CD14-positive monocyte (primary cell): ENCODE data around the gene ST3GAL3. TPM values are rescaled to one million over a fixed set of nuclear protein-coding genes. Genes with fewer than 3 reads are reported as not detected.

Experiments
- DNase-seq, 3 donors: peaks; one replicate each; pipeline ENCODE4 v3.0.0-alpha.2; 2011 to 2022
- H2AFZ ChIP-seq: 2 replicates; pipeline ENCODE4 v1.6.0; 2012; ENCODE audit warnings: mild to moderate bottlenecking, low read depth, low read length, inconsistent platforms; ENCODE audit not compliant: insufficient read depth, poor library complexity, severe bottlenecking
- H3K27ac ChIP-seq, 2 donors: 1 replicate in 1 of 2; 2 replicates in 1 of 2; pipeline ENCODE4 v1.5.1; 2012 to 2013; ENCODE audit warnings: low read length in 2 of 2, control low read depth in 1 of 2, inconsistent platforms in 1 of 2, low read depth in 1 of 2, mild to moderate bottlenecking in 1 of 2
- H3K27me3 ChIP-seq, 2 donors: one replicate each; pipeline versions ENCODE4 v1.6.0 to v1.6.1; 2011 to 2013; ENCODE audit warnings: low read length in 2 of 2; ENCODE audit not compliant: control insufficient read depth in 2 of 2, insufficient read depth in 2 of 2
- H3K36me3 ChIP-seq, 2 donors: replicated peaks in 1 of 2; 1 replicate in 1 of 2; 2 replicates in 1 of 2; pipeline versions ENCODE4 v1.5.1 to v1.6.1; 2012 to 2013; ENCODE audit warnings: low read length in 2 of 2, control low read depth in 1 of 2, inconsistent platforms in 1 of 2, mild to moderate bottlenecking in 1 of 2; ENCODE audit not compliant: insufficient read depth in 2 of 2, control insufficient read depth in 1 of 2
- H3K4me1 ChIP-seq, 2 donors: 1 replicate in 1 of 2; 2 replicates in 1 of 2; pipeline versions ENCODE4 v1.5.1 to v1.6.1; 2012 to 2013; ENCODE audit warnings: low read length in 2 of 2, control low read depth in 1 of 2, inconsistent platforms in 1 of 2, mild to moderate bottlenecking in 1 of 2, moderate library complexity in 1 of 2; ENCODE audit not compliant: insufficient read depth in 2 of 2, control insufficient read depth in 1 of 2
- H3K4me2 ChIP-seq: replicated peaks from 2 replicates; pipeline ENCODE3; 2012; ENCODE audit warnings: low read length, moderate library complexity, mild to moderate bottlenecking; ENCODE audit not compliant: poor library complexity, severe bottlenecking; ENCODE audit errors: extremely low read depth
- H3K4me3 ChIP-seq, 3 experiments: fragments of 200-600 bp in 1 of 3; sonication (generic) in 1 of 3; replicated peaks in 1 of 3; 1 replicate in 2 of 3; 2 replicates in 1 of 3; pipeline ENCODE4 v1.5.1; 2011 to 2013; ENCODE audit warnings: low read length in 3 of 3, mild to moderate bottlenecking in 3 of 3, control low read depth in 2 of 3, low read depth in 2 of 3, inconsistent platforms in 1 of 3, moderate library complexity in 1 of 3
- H3K79me2 ChIP-seq: 2 replicates; pipeline ENCODE4 v1.6.0; 2012; ENCODE audit warnings: mild to moderate bottlenecking, control low read depth, inconsistent platforms, low read length, moderate library complexity; ENCODE audit not compliant: insufficient read depth
- H3K9ac ChIP-seq: 2 replicates; pipeline ENCODE4 v1.6.0; 2017; ENCODE audit warnings: low read length, mild to moderate bottlenecking; ENCODE audit not compliant: insufficient read depth, poor library complexity, severe bottlenecking
- H3K9me3 ChIP-seq, 2 donors: replicated peaks in 1 of 2; 1 replicate in 1 of 2; 2 replicates in 1 of 2; pipeline versions ENCODE4 v1.5.1 to v1.6.1; 2012 to 2013; ENCODE audit warnings: low read length in 2 of 2, control low read depth in 1 of 2; ENCODE audit not compliant: control insufficient read depth in 1 of 2, insufficient read depth in 1 of 2
- H4K20me1 ChIP-seq: 2 replicates; pipeline ENCODE4 v1.6.0; 2012; ENCODE audit warnings: mild to moderate bottlenecking, low read length, control low read depth, moderate library complexity; ENCODE audit not compliant: insufficient read depth
- H3K27ac Mint-ChIP-seq, 7 donors: one replicate each; pipeline ENCODE4 v1.8.0; 2020; ENCODE audit warnings: mild to moderate bottlenecking in 7 of 7, mixed read lengths in 7 of 7, moderate library complexity in 6 of 7, inconsistent platforms in 2 of 7
- H3K27me3 Mint-ChIP-seq, 3 donors: one replicate each; pipeline ENCODE4 v1.8.0; 2021 to 2022; ENCODE audit warnings: low read depth in 3 of 3, mild to moderate bottlenecking in 3 of 3, mixed read lengths in 3 of 3, moderate library complexity in 3 of 3, inconsistent platforms in 1 of 3
- H3K36me3 Mint-ChIP-seq, 2 donors: one replicate each; pipeline ENCODE4 v1.8.0; 2020; ENCODE audit warnings: mixed read lengths in 2 of 2, inconsistent platforms in 1 of 2, mild to moderate bottlenecking in 1 of 2
- H3K4me1 Mint-ChIP-seq: one replicate; pipeline ENCODE4 v1.8.0; 2020; ENCODE audit warnings: mild to moderate bottlenecking, mixed read lengths
- H3K4me3 Mint-ChIP-seq, 2 donors: one replicate each; pipeline ENCODE4 v1.8.0; 2020; ENCODE audit warnings: mild to moderate bottlenecking in 2 of 2, mixed read lengths in 2 of 2, moderate library complexity in 1 of 2
- H3K9me3 Mint-ChIP-seq, 7 donors: one replicate each; pipeline ENCODE4 v1.8.0; 2020 to 2022; ENCODE audit warnings: mixed read lengths in 7 of 7, mild to moderate bottlenecking in 6 of 7, moderate library complexity in 6 of 7, inconsistent platforms in 2 of 7
- CTCF ChIP-seq: fragments of 200-600 bp; IDR thresholded peaks from one replicate; pipeline ENCODE4 v1.8.0; 2022; ENCODE audit warnings: antibody characterized with exemption, mild to moderate bottlenecking
- WGBS: methylation state at CpG from one replicate; pipeline ENCODE4 v1.1.5; 2013; ENCODE audit warnings: missing lambda C conversion rate; ENCODE audit not compliant: insufficient coverage; 5-methylcytosine and 5-hydroxymethylcytosine counted together
- intact Hi-C, 2 donors: fragments of 100-400 bp; cut with micrococcal nuclease; formaldehyde crosslinking; loops; one replicate each; pipeline versions ENCODE4 v1.15.0 to v1.15.1; 2023
- polyA plus RNA-seq, 3 donors: library from polyadenylated mRNA; depleted of rRNA in 1 of 3; unstranded in 2 of 3; stranded (reverse) in 1 of 3; fragments of 300-500 nt in 2 of 3; fragments of >200 nt in 1 of 3; fragmentation: Illumina TruSeq in 2 of 3; gene quantifications; 1 replicate in 2 of 3; 2 replicates in 1 of 3; pipeline ENCODE4 v1.2.3, GENCODE V29; 2012 to 2021

ST3GAL3 gene
- polyA plus RNA-seq, 3 donors, result 1.6 to 4.5 (median 2.1) TPM

- Mint-ChIP-seq H3K36me3 (peaks cover 0 to 3% of the 10 kb centered on the region in 2 donors), H3K27ac (no peak overlapping the region), H3K4me3 (no peak overlapping the region), H3K9me3 (no peaks in the 10 kb centered on the region), H3K4me1 (peaks cover 4% of the 10 kb centered on the region), H3K27me3 (peaks cover 0 to 2% (median 2%) of the 10 kb centered on the region in 3 donors)
- no peak overlapping the region for H3K9ac ChIP-seq
- TF ChIP-seq CTCF, result no peak
- no peak overlapping the region for H3K4me2 ChIP-seq
- 90% methylated on average over 4 of the region's 4 CpGs for WGBS
- no peaks in the 10 kb centered on the region for H3K9me3 ChIP-seq
- H4K20me1 ChIP-seq, result no peaks in the 10 kb centered on the region
- no peaks in the 10 kb centered on the region for H3K79me2 ChIP-seq
- H3K4me1 ChIP-seq, result peaks cover 0 to 4% of the 10 kb centered on the region in 2 donors
- H3K4me3 ChIP-seq, result no peak overlapping the region
- intact Hi-C loops, result loop anchor here in 1 of 2 donors (10.0 kb wide), 1 partner anchor 104 kb away; no protein-coding TSS in a partner anchor
- H3K36me3 ChIP-seq, result peaks cover 2 to 6% of the 10 kb centered on the region in 2 donors
- H3K27ac ChIP-seq, result no peak overlapping the region
- no peaks in the 10 kb centered on the region for H3K27me3 ChIP-seq
- DNase-seq, result no peak
- no peak overlapping the region for H2AFZ ChIP-seq
These were observed 171.5 kb downstream of the ST3GAL3 start for GRCh38 chr1:43878854-43879253.

- intact Hi-C loops, result loop anchor here in 1 of 2 donors (10.0 kb wide), 1 partner anchor 105 kb away; no protein-coding TSS in a partner anchor
- H3K4me2 ChIP-seq, result no peak overlapping the region
- Mint-ChIP-seq H3K4me3 (no peak overlapping the region), H3K27ac (no peak overlapping the region), H3K4me1 (peaks cover 4% of the 10 kb centered on the region), H3K27me3 (peaks cover 0 to 2% (median 2%) of the 10 kb centered on the region in 3 donors), H3K9me3 (no peaks in the 10 kb centered on the region), H3K36me3 (peaks cover 0 to 3% of the 10 kb centered on the region in 2 donors)
- peaks cover 2 to 6% of the 10 kb centered on the region in 2 donors for H3K36me3 ChIP-seq
- H3K9ac ChIP-seq, result no peak overlapping the region
- DNase-seq, result no peak
- no peaks in the 10 kb centered on the region for H3K79me2 ChIP-seq
- TF ChIP-seq CTCF, result no peak
- no peaks in the 10 kb centered on the region for H3K9me3 ChIP-seq
- WGBS, result 98% methylated on average over 4 of the region's 4 CpGs
- H3K27ac ChIP-seq, result no peak overlapping the region
- H4K20me1 ChIP-seq, result no peaks in the 10 kb centered on the region
- peaks cover 0 to 4% of the 10 kb centered on the region in 2 donors for H3K4me1 ChIP-seq
- H3K4me3 ChIP-seq, result no peak overlapping the region
- no peaks in the 10 kb centered on the region for H3K27me3 ChIP-seq
- H2AFZ ChIP-seq, result no peak overlapping the region
These were observed 172.1 kb downstream of the ST3GAL3 start for GRCh38 chr1:43879414-43879813.
